Fibroblast of lung (primary cell): Measurements from ENCODE around the gene SEPHS2.

Source experiments
- EZH2 ChIP-seq: IDR thresholded peaks from 2 replicates; pipeline ENCODE4 v1.5.1; 2012; ENCODE audit warnings: low read length, control low read depth, mild to moderate bottlenecking; ENCODE audit errors: missing control alignments
- TF ChIP-seq, protein P1 (sequence below), 2 donors: IDR thresholded peaks in 1 of 2; conservative IDR thresholded peaks in 1 of 2; 1 replicate in 1 of 2; 2 replicates in 1 of 2; pipeline ENCODE4 v1.5.1; 2011 to 2012; ENCODE audit warnings: low read length in 2 of 2, control low read depth in 1 of 2, inconsistent platforms in 1 of 2, low read depth in 1 of 2, mild to moderate bottlenecking in 1 of 2

DNA sequence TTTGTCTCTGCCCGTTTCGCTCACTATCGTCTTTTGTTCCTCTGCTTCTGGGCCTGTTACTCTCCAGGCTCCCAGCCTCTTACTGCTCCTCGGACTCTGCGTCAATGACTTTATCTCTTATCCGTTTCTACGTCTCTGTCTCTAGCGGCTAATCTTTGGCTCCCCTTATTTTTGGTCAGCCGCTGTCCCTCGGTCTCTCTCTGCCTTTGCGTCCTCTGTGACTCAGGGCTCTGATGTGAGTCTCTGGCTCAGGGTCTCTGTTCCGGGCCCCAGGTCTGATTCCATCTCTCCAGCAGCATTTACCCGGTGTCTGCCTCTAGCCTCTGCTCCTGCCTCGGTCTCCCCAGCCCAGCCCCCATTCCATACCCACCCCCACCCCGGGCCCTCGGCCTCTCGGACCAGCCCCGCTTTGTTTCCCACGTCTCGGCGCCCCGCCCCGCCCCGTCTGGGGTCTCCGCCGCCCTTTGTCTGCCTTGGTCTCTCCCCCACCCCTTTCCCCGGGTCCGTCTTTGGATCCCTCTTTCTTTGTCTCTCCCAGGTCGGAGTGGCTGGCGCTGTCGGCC is 51.0 kb downstream of the SEPHS2 start:
- TF ChIP-seq, protein P1, sequence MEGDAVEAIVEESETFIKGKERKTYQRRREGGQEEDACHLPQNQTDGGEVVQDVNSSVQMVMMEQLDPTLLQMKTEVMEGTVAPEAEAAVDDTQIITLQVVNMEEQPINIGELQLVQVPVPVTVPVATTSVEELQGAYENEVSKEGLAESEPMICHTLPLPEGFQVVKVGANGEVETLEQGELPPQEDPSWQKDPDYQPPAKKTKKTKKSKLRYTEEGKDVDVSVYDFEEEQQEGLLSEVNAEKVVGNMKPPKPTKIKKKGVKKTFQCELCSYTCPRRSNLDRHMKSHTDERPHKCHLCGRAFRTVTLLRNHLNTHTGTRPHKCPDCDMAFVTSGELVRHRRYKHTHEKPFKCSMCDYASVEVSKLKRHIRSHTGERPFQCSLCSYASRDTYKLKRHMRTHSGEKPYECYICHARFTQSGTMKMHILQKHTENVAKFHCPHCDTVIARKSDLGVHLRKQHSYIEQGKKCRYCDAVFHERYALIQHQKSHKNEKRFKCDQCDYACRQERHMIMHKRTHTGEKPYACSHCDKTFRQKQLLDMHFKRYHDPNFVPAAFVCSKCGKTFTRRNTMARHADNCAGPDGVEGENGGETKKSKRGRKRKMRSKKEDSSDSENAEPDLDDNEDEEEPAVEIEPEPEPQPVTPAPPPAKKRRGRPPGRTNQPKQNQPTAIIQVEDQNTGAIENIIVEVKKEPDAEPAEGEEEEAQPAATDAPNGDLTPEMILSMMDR (conservative IDR thresholded peaks at IDR 0.05 in 1 of 2, IDR thresholded peaks at IDR 0.05 in 1 of 2; ENCODE audit: low read depth in 1 of 2, low read length in 2 of 2): no peak
- no peak for TF ChIP-seq EZH2
